H1 (cell line): ENCODE measurements around the gene GDAP1L1.

Experiments used
- PHF8 ChIP-seq: fragments of 200-600 bp; sonication (generic); conservative IDR thresholded peaks from 2 replicates; pipeline ENCODE4 v1.7.1; 2012; ENCODE audit warnings: low read depth, mild to moderate bottlenecking, inconsistent platforms, low read length, moderate library complexity
- SIRT6 ChIP-seq: IDR thresholded peaks from one replicate; pipeline ENCODE4 v1.7.1; 2012; ENCODE audit warnings: low read length, inconsistent platforms
- TF ChIP-seq, protein P1 (sequence below), 3 experiments: IDR thresholded peaks; 1 replicate in 2 of 3; 2 replicates in 1 of 3; pipeline versions ENCODE4 v1.5.1 to v1.6.1; 2011; ENCODE audit warnings: low read length in 3 of 3, mild to moderate bottlenecking in 3 of 3, inconsistent platforms in 2 of 3, low read depth in 1 of 3, moderate library complexity in 1 of 3; ENCODE audit not compliant: insufficient read depth in 1 of 3; ENCODE audit errors: control extremely low read depth in 1 of 3

DNA sequence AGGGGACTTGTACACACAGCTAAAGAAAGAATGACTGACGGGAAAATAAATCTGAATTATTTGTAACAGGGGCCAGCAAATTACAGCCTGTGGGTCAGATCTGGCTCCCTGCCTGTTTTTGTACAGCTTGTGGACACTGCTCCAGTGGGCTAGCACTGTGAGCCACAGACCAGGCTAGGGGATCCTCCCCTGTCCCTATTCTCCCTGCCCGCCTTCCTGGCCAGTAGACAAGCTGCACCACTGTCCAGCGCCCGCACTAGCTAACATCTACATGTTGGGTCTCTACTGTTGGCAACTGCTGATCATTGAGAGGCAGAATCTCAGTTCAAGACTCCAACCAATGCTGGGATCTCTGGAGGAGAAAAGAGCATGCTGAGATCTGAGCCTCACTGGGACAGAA, 47.2 kb upstream of the GDAP1L1 start:
- TF ChIP-seq, protein P1, sequence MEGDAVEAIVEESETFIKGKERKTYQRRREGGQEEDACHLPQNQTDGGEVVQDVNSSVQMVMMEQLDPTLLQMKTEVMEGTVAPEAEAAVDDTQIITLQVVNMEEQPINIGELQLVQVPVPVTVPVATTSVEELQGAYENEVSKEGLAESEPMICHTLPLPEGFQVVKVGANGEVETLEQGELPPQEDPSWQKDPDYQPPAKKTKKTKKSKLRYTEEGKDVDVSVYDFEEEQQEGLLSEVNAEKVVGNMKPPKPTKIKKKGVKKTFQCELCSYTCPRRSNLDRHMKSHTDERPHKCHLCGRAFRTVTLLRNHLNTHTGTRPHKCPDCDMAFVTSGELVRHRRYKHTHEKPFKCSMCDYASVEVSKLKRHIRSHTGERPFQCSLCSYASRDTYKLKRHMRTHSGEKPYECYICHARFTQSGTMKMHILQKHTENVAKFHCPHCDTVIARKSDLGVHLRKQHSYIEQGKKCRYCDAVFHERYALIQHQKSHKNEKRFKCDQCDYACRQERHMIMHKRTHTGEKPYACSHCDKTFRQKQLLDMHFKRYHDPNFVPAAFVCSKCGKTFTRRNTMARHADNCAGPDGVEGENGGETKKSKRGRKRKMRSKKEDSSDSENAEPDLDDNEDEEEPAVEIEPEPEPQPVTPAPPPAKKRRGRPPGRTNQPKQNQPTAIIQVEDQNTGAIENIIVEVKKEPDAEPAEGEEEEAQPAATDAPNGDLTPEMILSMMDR (IDR thresholded peaks at IDR 0.05; ENCODE audit: control extremely low read depth in 1 of 3, insufficient read depth in 1 of 3, low read depth in 1 of 3, low read length in 3 of 3): no peak
- TF ChIP-seq SIRT6 (no peak), PHF8 (no peak)
